Right lobe of liver (tissue), 6 donors: Measurements from ENCODE around the gene APOC3. TPM values are rescaled to one million over a fixed set of nuclear protein-coding genes. Genes with fewer than 3 reads are reported as not detected.
A peak's percentile ranks its signal among the peaks of the same experiment; 100 is the strongest.

Experiments used
- ATAC-seq, 4 donors: fragments of 200-7000 bp; cut with Tn5 transposase; one replicate each; pipeline ENCODE4 v1.9.1; 2020; ENCODE audit warnings: mild to moderate bottlenecking in 4 of 4, moderate library complexity in 4 of 4
- DNase-seq, 3 donors: peaks; one replicate each; pipeline ENCODE4 v3.0.0-alpha.2; 2020
- H3K27ac ChIP-seq, 3 donors: fragments of 200-600 bp; one replicate each; pipeline ENCODE4 v1.8.0; 2022
- H3K27me3 ChIP-seq, 2 donors: fragments of 200-600 bp; one replicate each; pipeline ENCODE4 v1.8.0; 2022
- H3K36me3 ChIP-seq, 4 donors: fragments of 200-600 bp; sonication (generic) in 1 of 4; one replicate each; pipeline versions ENCODE4 v1.5.1 to v1.8.0; 2017 to 2022; ENCODE audit warnings: control low read depth in 1 of 4
- H3K4me1 ChIP-seq, 4 donors: fragments of 200-600 bp; sonication (generic) in 1 of 4; one replicate each; pipeline versions ENCODE4 v1.5.1 to v1.8.0; 2017 to 2022; ENCODE audit warnings: control low read depth in 1 of 4
- H3K4me3 ChIP-seq, 3 donors: fragments of 200-600 bp; one replicate each; pipeline ENCODE4 v1.8.0; 2022
- H3K9me3 ChIP-seq, 4 donors: fragments of 200-600 bp; sonication (generic) in 1 of 4; one replicate each; pipeline versions ENCODE4 v1.5.1 to v1.8.0; 2017 to 2022; ENCODE audit warnings: control low read depth in 1 of 4
- CTCF ChIP-seq, 4 donors: fragments of 200-600 bp in 3 of 4; fragments of 450-650 bp in 1 of 4; IDR thresholded peaks; one replicate each; pipeline versions ENCODE4 v1.5.1 to v1.8.0; 2016 to 2022; ENCODE audit warnings: antibody characterized with exemption in 4 of 4, mild to moderate bottlenecking in 2 of 4
- POLR2A ChIP-seq: fragments of 450-650 bp; IDR thresholded peaks from one replicate; pipeline ENCODE4 v1.6.1; 2017; ENCODE audit warnings: antibody characterized with exemption, mild to moderate bottlenecking
- WGBS: methylation state at CpG from one replicate; pipeline ENCODE4 v1.1.6; 2018; ENCODE audit warnings: low coverage, low lambda C conversion rate; ENCODE audit not compliant: insufficient coverage; ENCODE audit errors: missing lambda C conversion rate; 5-methylcytosine and 5-hydroxymethylcytosine counted together
- intact Hi-C, 2 donors: fragments of 100-400 bp; cut with DNase I; formaldehyde crosslinking; loops; one replicate each; pipeline versions ENCODE4 v1.11.2 to v1.14.1; 2022
- long read RNA-seq: library from polyadenylated mRNA; unstranded; transcript quantifications from one replicate; pipeline ENCODE4 v2.0.0, GENCODE V29; 2019
- total RNA-seq, 6 experiments: library from RNA; depleted of rRNA in 2 of 6; stranded (reverse); fragments of >200 nt in 2 of 6; fragmentation: NEBNext Ultra II Directional in 3 of 6; extraction: Animal tissue kit (Norgen Biotek cat#: 25700) in 3 of 6; gene quantifications; one replicate each; pipeline versions ENCODE4 v1.1.0 to v1.2.4, GENCODE V29; 2016 to 2023
- donor health status: DM: no; HTN: yes; CAD: no.
- donor health status: DM: no; HTN: no; CAD: no.
- donor health status: DM: no; HTN: no; CAD: no.
- donor health status: DM: no; HTN: yes; CAD: no.
- donor health status: DM: no; HTN: yes; CAD: no.

The APOC3 gene
- total RNA-seq: over 10,000 TPM in 3 of 6 experiments, 1,000 to 10,000 TPM in 3; 4,225 to 15,106 (median 9,815) TPM
- long read RNA-seq, transcript APOC3-201 (4 exons, 550 nt): major isoform, 12,397 of 13,656 reads
- long read RNA-seq, transcript APOC3-205 (3 exons, 541 nt): minor isoform, 949 of 13,656 reads
- long read RNA-seq, partial matches to known transcripts: 61 of 13,656 reads
- long read RNA-seq, other reads (novel, unspliced or antisense): 246 of 13,656 reads

DNA sequence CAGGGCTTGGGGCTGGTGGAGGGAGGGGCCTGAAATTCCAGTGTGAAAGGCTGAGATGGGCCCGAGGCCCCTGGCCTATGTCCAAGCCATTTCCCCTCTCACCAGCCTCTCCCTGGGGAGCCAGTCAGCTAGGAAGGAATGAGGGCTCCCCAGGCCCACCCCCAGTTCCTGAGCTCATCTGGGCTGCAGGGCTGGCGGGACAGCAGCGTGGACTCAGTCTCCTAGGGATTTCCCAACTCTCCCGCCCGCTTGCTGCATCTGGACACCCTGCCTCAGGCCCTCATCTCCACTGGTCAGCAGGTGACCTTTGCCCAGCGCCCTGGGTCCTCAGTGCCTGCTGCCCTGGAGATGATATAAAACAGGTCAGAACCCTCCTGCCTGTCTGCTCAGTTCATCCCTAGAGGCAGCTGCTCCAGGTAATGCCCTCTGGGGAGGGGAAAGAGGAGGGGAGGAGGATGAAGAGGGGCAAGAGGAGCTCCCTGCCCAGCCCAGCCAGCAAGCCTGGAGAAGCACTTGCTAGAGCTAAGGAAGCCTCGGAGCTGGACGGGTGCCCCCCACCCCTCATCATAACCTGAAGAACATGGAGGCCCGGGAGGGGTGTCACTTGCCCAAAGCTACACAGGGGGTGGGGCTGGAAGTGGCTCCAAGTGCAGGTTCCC is at the start of gene APOC3:
Gene APOC3, plus strand, starts transcription at position 383 of the 659 bp plus-strand sequence. CDS start 676 bp downstream, outside the sequence.
- intact Hi-C loops: no loop called here
- DNase-seq: peak; percentile 91 to 97 (median 97)
- Histone ChIP-seq H3K9me3 (no peaks in the 10 kb centered on the region), H3K4me3 (peak within 1 kb of the TSS; percentile 48 to 90 (median 81)), H3K27ac (peak within 1 kb of the TSS; percentile 80 to 88 (median 81)), H3K4me1 (peaks cover 0 to 41% (median 17%) of the 10 kb centered on the region in 4 donors), H3K36me3 (no peaks in the 10 kb centered on the region), H3K27me3 (no peaks in the 10 kb centered on the region)
- TF ChIP-seq CTCF (IDR thresholded peaks at IDR 0.05) (no peak), POLR2A (peak; percentile 94)
- ATAC-seq: peak; percentile 43 to 57 (median 56)
- WGBS: 7% methylated on average over 3 of the region's 9 CpGs

GRCh38 chr11:116782728-116783127 is 47.0 kb upstream of the APOC3 start:
- no peak for TF ChIP-seq CTCF (IDR thresholded peaks at IDR 0.05)
- TF ChIP-seq POLR2A: no peak
- no peak for ATAC-seq
- DNase-seq: no peak
- no peaks in the 10 kb centered on the region for H3K9me3 ChIP-seq
- no peak overlapping the region for H3K4me3 ChIP-seq
- peaks cover 11 to 88% (median 49%) of the 10 kb centered on the region in 4 donors for H3K36me3 ChIP-seq
- intact Hi-C loops: no loop called here
- peaks cover 0 to 9% (median 0%) of the 10 kb centered on the region in 4 donors for H3K4me1 ChIP-seq
- H3K27me3 ChIP-seq: no peaks in the 10 kb centered on the region
- H3K27ac ChIP-seq: no peak overlapping the region
- WGBS: 67% methylated on average over 3 of the region's 4 CpGs

GRCh38 chr11:116786326-116786725 is 43.4 kb upstream of the APOC3 start:
- Histone ChIP-seq H3K36me3 (peaks cover 5 to 57% (median 30%) of the 10 kb centered on the region in 4 donors), H3K27me3 (no peaks in the 10 kb centered on the region), H3K4me3 (no peak overlapping the region), H3K9me3 (no peaks in the 10 kb centered on the region), H3K27ac (no peak overlapping the region), H3K4me1 (peaks cover 0 to 37% (median 0%) of the 10 kb centered on the region in 4 donors)
- DNase-seq (no peak), ATAC-seq (no peak)
- TF ChIP-seq POLR2A (no peak), CTCF (IDR thresholded peaks at IDR 0.05) (no peak)
- WGBS: 83% methylated on average over 1 of the region's 2 CpGs
- intact Hi-C loops: no loop called here

GRCh38 chr11:116786966-116787365 is 42.7 kb upstream of the APOC3 start:
- TF ChIP-seq CTCF (IDR thresholded peaks at IDR 0.05): no peak
- no peak for TF ChIP-seq POLR2A
- no peaks in the 10 kb centered on the region for H3K27me3 ChIP-seq
- DNase-seq (no peak), ATAC-seq (no peak)
- H3K36me3 ChIP-seq: peaks cover 5 to 51% (median 27%) of the 10 kb centered on the region in 4 donors
- H3K9me3 ChIP-seq: no peaks in the 10 kb centered on the region
- 74% methylated on average over 5 of the region's 5 CpGs for WGBS
- intact Hi-C loops: no loop called here
- H3K4me1 ChIP-seq: peaks cover 0 to 41% (median 0%) of the 10 kb centered on the region in 4 donors
- peak overlapping the region; percentile 82 to 99 (median 90) for H3K4me3 ChIP-seq
- peak overlapping the region in 2 of 3 donors; percentile 73 to 82 for H3K27ac ChIP-seq
